HG02571 (cell line): ENCODE measurements around the gene LVRN.
"Not testable (repeated sequence)": the region's sequence is repeated elsewhere in the genome, so short reads cannot be mapped to it uniquely, and the experiment has no call there.

Source experiments
- ATAC-seq: cut with Tn5 transposase; IDR thresholded peaks from one replicate; pipeline ENCODE4 v1.9.1; 2021; ENCODE audit warnings: mild to moderate bottlenecking, moderate library complexity; ENCODE audit not compliant: unreplicated experiment

LVRN gene, protein sequence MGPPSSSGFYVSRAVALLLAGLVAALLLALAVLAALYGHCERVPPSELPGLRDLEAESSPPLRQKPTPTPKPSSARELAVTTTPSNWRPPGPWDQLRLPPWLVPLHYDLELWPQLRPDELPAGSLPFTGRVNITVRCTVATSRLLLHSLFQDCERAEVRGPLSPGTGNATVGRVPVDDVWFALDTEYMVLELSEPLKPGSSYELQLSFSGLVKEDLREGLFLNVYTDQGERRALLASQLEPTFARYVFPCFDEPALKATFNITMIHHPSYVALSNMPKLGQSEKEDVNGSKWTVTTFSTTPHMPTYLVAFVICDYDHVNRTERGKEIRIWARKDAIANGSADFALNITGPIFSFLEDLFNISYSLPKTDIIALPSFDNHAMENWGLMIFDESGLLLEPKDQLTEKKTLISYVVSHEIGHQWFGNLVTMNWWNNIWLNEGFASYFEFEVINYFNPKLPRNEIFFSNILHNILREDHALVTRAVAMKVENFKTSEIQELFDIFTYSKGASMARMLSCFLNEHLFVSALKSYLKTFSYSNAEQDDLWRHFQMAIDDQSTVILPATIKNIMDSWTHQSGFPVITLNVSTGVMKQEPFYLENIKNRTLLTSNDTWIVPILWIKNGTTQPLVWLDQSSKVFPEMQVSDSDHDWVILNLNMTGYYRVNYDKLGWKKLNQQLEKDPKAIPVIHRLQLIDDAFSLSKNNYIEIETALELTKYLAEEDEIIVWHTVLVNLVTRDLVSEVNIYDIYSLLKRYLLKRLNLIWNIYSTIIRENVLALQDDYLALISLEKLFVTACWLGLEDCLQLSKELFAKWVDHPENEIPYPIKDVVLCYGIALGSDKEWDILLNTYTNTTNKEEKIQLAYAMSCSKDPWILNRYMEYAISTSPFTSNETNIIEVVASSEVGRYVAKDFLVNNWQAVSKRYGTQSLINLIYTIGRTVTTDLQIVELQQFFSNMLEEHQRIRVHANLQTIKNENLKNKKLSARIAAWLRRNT

DNA sequence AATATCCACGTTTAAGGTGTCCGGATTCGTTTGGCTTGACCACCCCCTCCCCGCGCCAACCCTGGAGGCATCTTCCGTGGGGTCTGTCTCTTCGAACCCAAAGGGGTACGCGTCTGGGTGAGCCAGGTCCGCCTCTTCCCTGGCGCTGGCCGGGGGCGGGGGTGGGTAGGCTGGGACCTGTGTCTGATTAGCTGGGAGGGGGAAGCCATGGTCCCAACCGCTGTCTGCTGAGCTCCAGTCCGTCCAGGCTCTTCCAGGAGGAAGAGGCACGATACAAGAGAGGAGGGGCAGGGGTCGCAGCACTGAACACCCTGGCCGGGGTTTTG lies at the start of gene LVRN:
Gene LVRN (plus strand): TSS at position 237 of the 326 bp plus-strand sequence. CDS start 143 bp downstream, outside the sequence.
- no peak for ATAC-seq

DNA sequence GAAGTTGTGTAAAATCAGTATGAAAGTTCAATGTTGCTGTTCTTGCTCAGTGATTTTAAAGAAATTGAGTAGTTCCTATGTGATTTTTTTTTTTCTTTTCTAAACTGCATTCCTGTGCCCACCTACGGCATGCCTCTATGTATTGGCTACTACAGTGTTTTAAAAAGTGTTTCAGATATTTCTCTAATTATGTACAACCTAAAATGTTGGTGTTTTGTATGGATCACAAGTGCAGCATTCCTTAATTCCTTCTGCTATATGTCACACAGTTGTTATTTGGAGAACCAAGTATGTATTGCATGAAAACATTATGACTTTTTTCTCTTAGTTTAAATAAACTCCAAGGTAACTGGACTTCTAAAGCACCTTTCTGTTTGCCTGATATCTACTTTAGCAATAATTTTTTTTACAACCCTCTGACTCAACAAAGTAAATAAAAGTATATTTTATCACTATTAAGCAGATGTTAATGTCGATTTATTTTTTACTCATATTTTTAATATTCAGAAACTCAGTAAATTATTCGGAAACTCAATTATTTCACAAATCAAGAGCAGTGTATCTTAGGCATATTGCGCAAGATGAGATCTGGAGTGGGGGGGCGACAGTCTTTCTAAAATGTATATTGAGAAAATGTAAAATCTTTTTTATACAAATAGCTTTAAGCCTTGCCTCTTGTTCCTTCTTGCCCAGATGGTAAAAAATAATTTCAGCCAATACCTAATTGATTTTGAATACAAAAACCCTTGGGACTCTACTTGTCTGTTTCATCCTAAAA lies 48.5 kb upstream of the LVRN start:
- ATAC-seq, result not testable (repeated sequence)

DNA sequence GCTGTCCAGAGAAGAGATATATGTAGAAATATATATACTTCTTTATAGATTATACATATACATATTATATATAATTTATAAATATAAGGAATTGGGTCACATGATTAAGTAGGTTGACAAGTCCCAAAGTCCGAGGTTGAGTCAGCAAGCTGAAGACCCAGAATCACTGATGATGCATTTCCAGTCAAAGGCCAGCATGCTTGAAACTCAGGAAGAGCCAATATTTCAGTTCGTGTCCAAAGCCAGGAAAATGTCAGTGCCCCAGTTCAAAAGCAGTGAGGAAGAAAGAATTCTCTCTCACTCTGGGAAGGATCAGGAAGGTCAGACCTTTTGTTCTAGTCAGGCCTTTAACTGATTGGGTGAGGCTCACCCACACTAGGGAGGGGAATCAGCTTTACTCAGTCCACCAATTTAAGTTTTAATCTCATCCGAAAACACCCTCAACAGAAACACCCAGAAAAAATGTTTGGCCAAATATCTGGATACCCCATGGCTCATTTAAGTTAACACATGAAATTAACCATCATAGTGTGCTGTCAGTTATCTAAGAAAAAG lies 42.0 kb upstream of the LVRN start:
- no peak for ATAC-seq

DNA sequence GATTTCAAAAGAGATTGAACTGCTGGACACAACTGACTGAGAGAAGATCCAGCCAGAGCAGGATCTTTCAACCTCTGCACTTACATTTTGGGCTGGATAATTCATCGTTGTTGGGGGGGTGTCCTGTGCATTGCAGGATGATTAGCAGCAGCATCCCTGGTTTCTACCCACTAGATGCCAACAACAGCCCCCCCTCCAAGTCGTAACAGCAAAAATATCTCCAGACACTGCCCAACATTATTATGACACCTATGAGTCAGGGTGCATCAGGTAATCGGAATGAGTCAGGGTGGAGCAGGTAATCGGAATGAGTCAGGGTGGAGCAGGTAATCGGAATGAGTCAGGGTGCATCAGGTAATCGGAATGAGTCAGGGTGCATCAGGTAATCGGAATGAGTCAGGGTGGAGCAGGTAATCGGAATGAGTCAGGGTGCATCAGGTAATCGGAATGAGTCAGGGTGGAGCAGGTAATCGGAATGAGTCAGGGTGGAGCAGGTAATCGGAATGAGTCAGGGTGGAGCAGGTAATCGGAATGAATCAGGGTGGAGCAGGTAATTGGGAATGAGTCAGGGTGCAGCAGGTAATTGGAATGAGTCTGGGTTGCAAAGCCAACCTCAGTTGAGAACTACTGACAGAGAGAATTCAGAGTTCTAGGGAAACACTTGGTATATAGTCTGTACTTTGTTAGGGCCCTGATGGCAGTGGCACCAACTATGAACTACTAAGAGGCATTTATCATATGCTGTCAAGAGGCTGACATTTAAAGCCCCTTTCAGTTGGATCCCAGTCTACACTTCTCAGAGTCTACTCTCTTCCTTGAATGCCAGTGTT lies 33.5 kb upstream of the LVRN start:
- ATAC-seq, result not testable (repeated sequence)

GRCh38 chr5:115930171-115930570 lies 32.1 kb upstream of the LVRN start:
- ATAC-seq, result not testable (repeated sequence)

DNA sequence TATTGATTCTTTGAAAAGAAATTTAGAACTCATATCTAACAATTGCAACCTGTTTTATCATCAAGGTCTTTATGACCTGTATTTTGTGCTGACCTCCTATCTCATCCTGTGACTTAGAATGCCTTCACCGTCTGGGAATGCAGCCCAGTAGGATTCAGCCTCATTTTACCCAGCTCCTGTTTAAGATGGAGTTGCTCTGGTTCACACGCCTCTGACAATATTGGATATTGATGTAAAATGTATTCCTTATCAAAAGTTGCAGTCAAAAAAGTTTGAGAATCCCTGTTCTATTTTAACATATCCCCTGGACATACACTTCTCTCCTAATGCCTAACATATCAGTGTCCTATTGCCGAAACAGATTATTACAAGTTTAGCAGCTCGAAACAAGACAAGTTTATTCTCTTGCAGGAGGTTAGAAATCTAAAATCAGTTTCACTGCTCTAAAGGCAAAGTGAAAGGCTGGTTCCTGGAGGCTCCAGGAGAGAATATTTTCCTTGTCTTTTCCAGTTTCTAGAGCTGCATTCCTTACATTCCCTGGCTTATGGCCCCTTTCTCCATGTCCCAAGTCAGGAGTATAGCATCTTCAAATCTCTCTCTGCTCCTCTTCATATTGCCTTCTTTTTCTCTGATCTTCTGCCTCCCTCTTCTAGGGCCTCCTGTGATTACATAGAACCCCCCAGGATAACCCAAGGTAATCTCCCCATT lies 31.5 kb upstream of the LVRN start:
- ATAC-seq, result no peak

GRCh38 chr5:115932991-115933390 lies 29.3 kb upstream of the LVRN start:
- ATAC-seq, result no peak

DNA sequence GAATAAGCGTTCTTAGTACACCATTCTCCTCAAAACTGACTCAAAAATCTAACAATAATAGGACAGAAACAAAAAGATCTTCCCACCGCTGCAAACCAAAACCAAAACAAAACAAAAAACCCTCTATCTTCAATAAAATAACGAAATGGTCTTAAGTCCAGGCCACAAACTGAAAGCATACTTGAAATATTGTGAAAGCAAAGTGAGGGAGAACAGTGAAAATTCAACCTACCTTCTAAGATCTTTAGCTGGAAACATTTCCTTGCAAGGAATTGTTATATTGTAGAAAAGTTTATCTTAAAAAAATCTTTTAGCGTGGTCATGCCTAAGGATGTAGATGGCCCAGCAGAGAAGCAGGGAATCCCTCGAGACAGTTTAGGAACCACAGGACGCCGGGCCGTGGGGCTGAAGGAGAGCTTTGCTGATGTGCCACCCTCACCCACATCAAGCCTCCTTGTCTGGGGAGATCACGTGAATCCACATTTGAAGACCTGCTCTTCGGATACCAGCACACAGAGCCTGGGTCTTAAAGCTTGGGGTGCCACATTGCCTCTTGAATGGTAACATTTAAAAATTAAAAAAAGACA lies 27.8 kb upstream of the LVRN start:
- ATAC-seq, result no peak

DNA sequence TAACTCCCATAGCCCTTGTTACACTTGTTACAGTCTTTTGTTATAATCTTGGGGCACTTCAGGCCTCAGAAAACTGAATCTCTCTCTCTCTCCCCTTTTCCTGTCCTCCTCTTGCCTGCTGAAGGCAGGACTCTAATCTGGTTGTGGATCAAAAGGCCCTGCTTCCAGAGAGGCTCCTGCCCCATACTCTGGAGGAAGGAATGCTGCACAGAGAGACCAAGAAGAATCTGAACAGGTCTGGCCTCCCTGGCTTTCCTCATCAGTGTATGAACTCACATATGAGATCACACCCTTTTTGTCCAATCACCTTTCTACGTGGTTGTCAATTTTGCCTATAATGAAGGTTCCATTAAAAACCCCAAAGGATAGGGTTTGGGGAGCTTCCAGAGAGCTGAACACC lies 26.2 kb upstream of the LVRN start:
- ATAC-seq, result no peak

GRCh38 chr5:115939059-115939458 lies 23.2 kb upstream of the LVRN start:
- ATAC-seq, result no peak

DNA sequence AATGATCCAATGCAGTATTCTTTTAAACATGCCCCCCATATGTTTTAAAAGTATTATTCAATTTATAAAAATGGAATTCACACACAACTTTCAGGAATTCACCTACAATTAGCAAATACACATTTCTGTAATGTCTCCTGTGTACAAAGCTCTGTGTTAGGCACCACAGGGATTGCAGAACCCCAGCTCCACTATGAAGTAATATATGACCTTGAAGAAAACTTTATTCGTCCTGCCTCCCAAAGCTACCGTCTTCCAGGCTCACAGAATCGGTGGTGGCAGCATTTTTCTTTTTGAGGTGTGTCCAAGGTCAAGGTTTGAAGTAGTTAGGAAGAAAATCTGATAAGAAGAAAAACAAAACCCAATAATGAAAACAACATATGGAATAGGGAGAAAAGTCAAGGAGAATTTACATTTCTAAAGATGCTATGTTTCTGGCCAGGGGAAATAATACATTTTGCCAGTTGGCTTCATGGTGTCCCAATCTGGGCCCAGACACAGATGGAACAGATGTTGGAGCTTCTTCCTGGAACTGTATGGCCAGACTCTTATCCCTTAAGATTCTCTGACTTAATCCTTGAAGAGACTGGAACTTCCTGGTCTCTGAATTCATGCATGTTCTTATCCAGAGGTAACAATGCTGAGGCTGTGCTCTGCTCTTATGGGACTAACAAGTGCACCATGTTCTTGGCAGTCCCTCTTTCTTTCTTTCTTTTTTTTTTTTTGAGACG lies 22.0 kb upstream of the LVRN start:
- no peak for ATAC-seq

- no peak for ATAC-seq
These were observed 21.1 kb upstream of the LVRN start for GRCh38 chr5:115941051-115941675.

- ATAC-seq, result no peak
These were observed 17.8 kb upstream of the LVRN start for GRCh38 chr5:115944501-115944900.

GRCh38 chr5:115946655-115947054 lies 15.6 kb upstream of the LVRN start:
- ATAC-seq, result no peak

DNA sequence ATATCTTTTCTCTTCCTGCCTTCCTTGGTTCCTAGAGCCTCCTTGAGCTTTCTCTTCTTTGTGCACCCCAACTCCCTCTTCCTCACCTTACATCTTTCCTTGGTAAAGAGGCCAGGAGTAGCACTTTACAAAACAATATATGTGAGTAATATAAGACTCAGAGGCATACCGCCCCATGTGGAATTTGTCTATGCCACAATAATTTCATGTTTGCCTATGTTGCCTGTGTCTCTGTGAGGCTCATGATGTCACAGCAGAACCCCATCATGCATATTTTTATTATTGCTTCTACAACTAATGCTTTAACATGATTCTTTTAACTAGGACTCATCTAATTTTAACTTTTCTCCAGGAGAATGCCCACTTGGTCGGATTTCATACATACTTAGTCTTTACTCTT lies 15.0 kb upstream of the LVRN start:
- no peak for ATAC-seq

- ATAC-seq, result no peak
These were observed 14.2 kb upstream of the LVRN start for GRCh38 chr5:115948091-115948534.

DNA sequence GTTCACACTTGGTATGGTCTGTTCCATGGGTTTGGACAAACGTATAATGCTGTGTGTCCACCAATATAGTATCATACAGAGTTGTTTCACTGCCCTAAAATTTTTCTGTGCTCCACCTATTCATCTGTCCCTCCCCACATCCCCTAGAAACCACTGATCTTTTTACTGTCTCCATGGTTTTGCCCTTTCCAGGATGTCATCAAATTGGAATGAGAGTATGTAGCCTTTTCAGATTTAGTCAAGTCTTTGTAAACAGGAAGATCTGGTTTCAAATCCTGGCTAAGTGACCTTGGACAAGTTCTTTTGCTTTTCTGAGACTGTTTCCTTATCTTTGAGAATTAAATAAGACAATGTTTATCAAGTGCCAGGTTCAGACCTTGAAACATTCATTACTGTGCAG lies 13.2 kb upstream of the LVRN start:
- ATAC-seq, result no peak

DNA sequence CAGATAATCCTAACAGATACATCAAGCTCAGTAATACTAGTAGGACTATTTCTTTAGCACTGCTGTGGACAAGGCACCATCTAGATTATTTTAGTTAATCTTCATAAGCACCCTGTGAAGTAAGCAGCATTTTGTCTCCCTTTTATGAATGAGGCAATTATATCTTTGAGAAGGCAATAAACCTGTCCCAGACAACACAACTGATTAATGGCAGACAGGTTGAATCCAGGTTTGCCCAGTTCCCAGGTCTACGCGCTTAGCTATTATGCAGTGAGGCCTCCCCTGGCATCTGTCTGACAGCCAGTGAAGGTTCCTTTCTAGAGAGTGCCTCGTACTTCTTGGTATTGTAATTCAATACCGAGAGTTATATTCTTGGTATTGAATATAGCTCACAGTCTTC lies 9.7 kb upstream of the LVRN start:
- no peak for ATAC-seq
